ENCODE results near the gene ISOC2. TPM values are rescaled to one million over a fixed set of nuclear protein-coding genes. Genes with fewer than 3 reads are reported as not detected.
A peak's percentile ranks its signal among the peaks of the same experiment; 100 is the strongest.

Gene ISOC2
- total and polyA plus RNA-seq, 9 of the 15 experiments (the other 6 are each of a cell fraction or from before 2014, with no cell fraction given): 1.2 to 229 (median 58.3) TPM

DNA sequence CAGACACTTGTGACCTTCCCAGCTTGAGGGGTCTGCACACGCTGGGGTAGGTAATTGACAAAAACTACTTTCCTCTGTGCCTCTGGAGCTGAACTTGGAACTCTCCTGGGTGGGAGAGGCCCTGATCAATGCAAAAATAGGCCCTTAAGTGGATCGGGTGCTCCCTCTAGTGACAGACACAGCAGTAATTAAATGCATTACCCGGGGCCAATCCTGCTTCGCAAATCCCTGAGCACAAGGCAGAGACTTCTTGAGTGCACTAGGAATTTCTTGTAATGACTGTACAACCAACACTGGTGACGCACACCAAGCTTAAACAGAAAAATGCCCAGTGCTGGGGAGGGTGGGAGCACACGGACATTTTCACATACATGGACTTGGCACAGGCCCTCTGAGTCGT is 43.3 kb downstream of the ISOC2 start (continued):
- TF ChIP-seq JUND (IDR thresholded peaks at IDR 0.05; ENCODE audit: borderline replicate concordance, low read depth, low read length) (0 out of 2 replicates have a peak, but pooled peaks have one; percentile 13), JUND (tag; IDR thresholded peaks at IDR 0.05; ENCODE audit: borderline replicate concordance, low read depth, low read length) (no peak; the same call in 2 of the 3 replicates), RCOR1 (IDR thresholded peaks at IDR 0.05; ENCODE audit: borderline replicate concordance in 1 of 2, low read depth in 2 of 2, low read length in 2 of 2) (peak in 1 of 2 experiments; percentile 22; a peak in 1 of 4 replicates), L3MBTL2 (IDR thresholded peaks at IDR 0.05) (peak; percentile 88), RB1 (IDR thresholded peaks at IDR 0.05; ENCODE audit: low read depth) (0 out of 2 replicates have a peak, but pooled peaks have one; percentile 40), DACH1 (IDR thresholded peaks at IDR 0.05; ENCODE audit: partially characterized antibody) (no peak), REST (IDR thresholded peaks at IDR 0.05; ENCODE audit: borderline replicate concordance) (peak; percentile 83), REST (CRISPR knock-in tag; IDR thresholded peaks at IDR 0.05; ENCODE audit: low read depth) (no peak), PPARD (CRISPR knock-in tag; IDR thresholded peaks at IDR 0.05) (no peak), ARID4B (CRISPR knock-in tag; IDR thresholded peaks at IDR 0.05) (peak; percentile 51; the same call in 1 of the 2 replicates), DNMT1 (IDR thresholded peaks at IDR 0.05) (no peak), CTBP1 (IDR thresholded peaks at IDR 0.05; ENCODE audit: borderline replicate concordance) (peak; percentile 48), MTA3 (IDR thresholded peaks at IDR 0.05; ENCODE audit: borderline replicate concordance) (0 out of 2 replicates have a peak, but pooled peaks have one; percentile 35)
- TF ChIP-seq, protein P1, sequence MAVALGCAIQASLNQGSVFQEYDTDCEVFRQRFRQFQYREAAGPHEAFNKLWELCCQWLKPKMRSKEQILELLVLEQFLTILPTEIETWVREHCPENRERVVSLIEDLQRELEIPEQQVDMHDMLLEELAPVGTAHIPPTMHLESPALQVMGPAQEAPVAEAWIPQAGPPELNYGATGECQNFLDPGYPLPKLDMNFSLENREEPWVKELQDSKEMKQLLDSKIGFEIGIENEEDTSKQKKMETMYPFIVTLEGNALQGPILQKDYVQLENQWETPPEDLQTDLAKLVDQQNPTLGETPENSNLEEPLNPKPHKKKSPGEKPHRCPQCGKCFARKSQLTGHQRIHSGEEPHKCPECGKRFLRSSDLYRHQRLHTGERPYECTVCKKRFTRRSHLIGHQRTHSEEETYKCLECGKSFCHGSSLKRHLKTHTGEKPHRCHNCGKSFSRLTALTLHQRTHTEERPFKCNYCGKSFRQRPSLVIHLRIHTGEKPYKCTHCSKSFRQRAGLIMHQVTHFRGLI (CRISPR knock-in tag; IDR thresholded peaks at IDR 0.05): no peak
- TF ChIP-seq, protein P2, sequence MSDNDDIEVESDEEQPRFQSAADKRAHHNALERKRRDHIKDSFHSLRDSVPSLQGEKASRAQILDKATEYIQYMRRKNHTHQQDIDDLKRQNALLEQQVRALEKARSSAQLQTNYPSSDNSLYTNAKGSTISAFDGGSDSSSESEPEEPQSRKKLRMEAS (CRISPR knock-in tag; IDR thresholded peaks at IDR 0.05): peak; percentile 57; the same call in 1 of the 2 replicates
